ENCODE results near the gene RAET1G. TPM values are rescaled to one million over a fixed set of nuclear protein-coding genes. Genes with fewer than 3 reads are reported as not detected.
A peak's percentile ranks its signal among the peaks of the same experiment; 100 is the strongest.
"Not testable (repeated sequence)": the region's sequence is repeated elsewhere in the genome, so short reads cannot be mapped to it uniquely, and the experiment has no call there.

Gene RAET1G
- polyA plus RNA-seq, 12 donors: 0.21 to 0.62 (median 0.42) TPM; not detected in 4

DNA sequence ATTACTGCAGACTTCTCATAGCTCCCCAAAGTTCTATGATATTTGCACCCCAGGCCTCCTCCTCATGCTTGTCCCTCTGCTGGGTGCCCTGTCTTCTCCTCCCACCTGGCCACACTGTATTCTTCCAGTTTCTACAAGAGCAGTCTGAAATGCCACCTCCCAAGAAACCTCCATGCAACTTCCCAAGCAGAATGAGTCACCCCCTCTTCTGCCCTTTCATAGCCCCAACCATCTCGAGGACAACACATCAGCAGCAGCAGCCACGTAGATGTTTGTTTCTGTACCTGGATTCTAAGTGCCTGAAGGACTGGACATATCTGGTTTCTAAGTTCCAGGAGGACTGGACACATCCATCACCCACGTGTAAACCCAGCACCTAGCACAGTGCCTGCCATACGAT lies 12.3 kb upstream of the RAET1G start:
- DNase-seq: no peak

DNA sequence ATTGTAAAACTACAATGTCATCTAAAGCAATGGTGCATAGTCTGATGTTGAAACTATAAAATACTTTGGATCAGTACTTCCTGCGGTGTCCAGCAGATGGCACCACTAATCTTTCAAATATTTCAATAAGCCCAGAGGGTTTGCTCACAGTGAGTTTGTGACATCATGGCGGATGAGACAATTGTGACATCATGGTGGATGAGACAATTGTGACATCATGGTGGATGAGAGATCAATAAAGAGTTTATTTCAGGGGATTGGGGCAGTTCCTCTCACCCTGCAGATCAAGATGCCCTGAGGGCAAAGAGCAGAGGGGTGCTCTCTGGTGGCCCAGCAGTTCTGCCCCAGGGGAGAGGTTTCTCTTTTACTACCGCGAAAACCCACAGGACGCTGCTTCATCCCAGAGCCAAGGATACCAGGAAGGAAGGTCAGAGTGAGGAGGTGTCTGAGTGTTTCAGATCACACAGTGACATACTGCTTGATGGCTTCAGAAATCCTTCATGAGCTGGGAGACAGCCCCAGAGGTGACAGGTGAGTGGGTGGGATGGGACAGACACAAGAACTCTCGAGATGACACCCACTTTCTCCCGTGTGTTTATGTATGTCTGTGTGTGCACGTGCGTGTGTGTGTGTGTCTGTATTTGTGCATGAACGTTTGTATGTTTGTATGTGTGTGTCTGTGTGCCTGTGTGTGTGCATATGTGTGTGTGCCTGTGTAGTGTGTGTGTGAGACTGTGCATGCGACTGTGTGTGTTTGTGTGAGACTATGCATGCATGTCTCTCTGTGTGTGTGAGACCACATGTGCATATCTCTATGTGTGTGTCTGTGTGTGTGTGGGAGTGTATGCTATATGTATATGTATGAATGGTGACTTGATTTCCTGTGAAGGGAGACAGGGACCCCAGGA lies 11.6 kb upstream of the RAET1G start:
- peak; percentile 67 for DNase-seq

- no peak for DNase-seq
These were observed 10.5 kb upstream of the RAET1G start for GRCh38 chr6:149933461-149933860.

GRCh38 chr6:149933036-149933435 lies 10.1 kb upstream of the RAET1G start:
- DNase-seq: no peak

- no peak for DNase-seq
These were observed 8.6 kb upstream of the RAET1G start for GRCh38 chr6:149931501-149931900.

GRCh38 chr6:149929422-149929821 lies 6.5 kb upstream of the RAET1G start:
- DNase-seq: no peak

DNA sequence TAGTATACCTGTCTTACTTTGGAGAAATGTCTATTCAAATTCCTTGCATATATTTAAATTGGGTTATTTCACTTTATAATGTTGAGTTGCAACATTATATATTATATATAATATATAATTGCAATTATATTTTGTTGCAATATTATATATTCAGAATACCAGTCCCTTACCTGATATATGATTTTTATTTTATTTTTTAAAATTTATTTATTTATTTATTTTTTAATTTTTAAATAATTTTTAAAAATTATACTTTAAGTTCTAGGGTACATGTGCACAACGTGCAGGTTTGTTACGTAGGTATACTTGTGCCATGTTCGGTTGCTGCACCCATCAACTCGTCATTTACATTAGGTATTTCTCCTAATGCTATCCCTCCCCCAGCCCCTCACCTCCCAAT lies 4.1 kb upstream of the RAET1G start:
- DNase-seq: not testable (repeated sequence)

- DNase-seq: peak; percentile 80
These were observed 3.3 kb upstream of the RAET1G start for GRCh38 chr6:149925974-149926777.

DNA sequence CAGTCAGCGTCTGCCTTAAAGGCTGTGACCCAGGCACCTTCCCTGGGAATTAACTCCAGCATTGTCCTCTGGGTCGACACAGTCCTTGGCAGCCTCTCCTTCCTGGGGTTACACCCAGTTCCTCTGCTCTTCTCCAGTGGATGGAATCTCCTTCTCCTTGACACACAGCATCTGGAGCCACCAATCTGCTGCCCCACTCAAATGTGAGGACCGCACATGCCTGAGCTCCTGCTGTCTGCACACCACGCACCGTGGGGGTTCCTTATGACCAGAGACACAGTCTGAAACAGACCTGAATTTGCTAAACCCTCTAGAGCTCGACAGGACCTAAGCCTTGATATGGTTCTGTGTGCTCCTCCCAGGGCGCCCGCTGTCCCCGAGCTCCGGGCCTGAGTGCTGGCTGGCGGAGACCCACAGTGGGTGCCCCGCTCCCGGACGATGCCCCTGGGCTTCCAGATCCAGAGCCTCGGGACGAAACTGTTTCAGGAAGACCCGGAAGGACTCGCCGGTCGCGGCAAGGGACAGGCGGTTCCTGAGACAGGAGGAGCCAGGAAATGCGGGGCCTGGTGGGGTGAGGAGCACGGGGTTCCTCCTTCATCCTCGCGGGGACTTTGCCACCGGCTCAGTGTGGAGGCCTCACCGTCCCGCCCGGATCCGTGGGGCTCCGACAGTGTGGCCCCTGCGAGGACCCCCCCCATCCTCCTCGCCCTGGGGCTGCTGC lies 2.5 kb upstream of the RAET1G start:
- DNase-seq: no peak

- DNase-seq: no peak
These were observed 2.0 kb upstream of the RAET1G start for GRCh38 chr6:149924933-149925252.

DNA sequence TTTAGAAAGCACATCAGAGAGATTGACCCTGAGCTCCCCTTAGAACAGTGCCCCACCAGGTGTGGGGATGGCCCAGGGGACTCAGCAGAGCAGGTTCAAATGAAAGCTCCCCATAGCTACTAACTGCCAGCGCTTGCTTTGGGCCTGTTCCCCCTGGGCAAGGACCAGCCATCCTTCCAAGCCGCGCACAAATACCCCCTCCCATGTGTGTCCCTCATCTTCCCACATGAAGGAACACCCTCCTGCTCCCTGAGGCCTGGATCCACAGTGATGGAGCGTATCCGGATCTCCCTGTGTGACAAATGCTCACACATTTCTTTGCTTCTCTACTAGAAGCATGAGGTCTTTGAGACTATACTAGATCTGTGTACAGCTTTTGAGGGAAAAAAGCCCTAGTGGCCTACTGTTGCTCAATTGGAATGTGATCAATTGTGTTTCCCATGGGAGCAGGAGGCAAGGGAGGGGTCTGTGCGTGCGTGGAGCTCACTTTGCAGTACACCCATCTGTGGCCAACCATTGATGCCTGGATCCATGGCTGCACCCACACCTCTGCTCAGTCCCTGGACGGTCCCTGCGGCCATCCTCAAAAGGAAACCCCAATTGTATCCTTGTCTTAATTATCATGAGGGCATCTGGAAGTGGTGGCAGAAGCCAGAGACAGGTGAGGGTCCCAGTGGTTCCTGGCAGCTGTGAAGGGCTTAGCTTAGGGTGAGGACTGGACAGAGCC lies 1.4 kb upstream of the RAET1G start:
- no peak for DNase-seq

GRCh38 chr6:149923327-149923986 lies 536 bp upstream of the RAET1G start:
- DNase-seq: no peak

DNA sequence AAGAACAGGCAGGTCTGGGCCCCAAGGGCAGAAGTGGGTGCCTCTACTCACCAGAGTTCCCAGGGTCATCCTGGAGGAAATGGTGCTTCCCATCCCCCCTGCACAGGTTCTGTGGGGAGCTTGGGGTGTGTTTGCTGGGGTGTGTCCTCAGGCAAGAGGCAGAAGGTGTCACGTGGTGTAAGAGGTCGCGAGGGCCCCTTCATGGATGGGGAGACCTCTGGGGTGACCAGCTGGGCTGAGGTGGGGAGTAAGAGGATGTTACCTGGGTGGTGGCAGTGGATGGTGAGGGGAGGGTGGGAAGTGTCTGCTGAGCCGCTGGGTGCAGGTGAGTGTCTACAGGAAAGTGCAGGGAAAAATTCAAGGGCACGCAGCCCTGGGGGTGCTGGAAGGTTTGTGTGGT lies 830 bp downstream of the RAET1G start:
- not testable (repeated sequence) for DNase-seq

- DNase-seq: no peak
These were observed 1.6 kb downstream of the RAET1G start for GRCh38 chr6:149921361-149921760.

DNA sequence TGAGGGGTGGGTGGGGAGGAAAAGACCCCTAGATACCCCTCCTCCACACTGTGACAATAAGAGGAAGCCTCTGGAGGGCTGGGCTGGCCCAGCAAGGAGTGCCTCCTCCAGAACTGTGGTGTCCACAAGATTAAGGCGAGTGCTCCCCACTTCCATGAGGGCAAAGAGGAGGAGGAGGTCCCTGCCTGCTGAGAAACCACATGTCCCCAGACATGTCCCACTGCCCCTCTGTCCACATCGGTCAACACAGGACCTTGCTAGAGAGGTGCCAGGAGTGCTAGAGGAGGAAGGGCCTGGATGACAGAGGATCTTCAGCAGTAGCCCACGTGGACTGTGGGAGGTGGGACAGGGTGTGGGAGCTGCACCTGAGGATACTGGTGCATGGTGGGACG lies 3.1 kb downstream of the RAET1G start:
- no peak for DNase-seq

- DNase-seq: not testable (repeated sequence)
These were observed 3.6 kb downstream of the RAET1G start for GRCh38 chr6:149919126-149919833.

- DNase-seq: no peak
These were observed 4.6 kb downstream of the RAET1G start for GRCh38 chr6:149918151-149918905.

DNA sequence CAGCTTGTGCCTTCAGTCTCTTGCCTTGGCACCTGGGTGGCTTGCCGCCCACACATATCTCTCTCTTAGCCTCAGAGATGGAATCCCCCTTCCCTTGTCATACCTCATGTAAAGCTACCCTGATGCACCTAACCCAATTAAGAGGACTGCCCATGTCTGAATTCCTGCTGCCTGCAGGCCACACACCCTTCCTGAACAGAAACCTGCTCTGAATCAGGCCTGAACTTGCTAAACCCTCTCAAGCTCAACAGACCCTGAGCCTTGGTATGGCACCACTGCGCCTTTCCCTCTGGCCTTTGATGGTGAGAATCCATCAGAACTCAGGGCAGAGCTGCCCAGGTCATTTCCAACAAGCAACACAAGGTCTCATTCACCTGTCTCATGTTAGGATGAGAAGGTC lies 5.2 kb downstream of the RAET1G start:
- no peak for DNase-seq

GRCh38 chr6:149915970-149916865 lies 6.7 kb downstream of the RAET1G start:
- DNase-seq: no peak

Data from muscle of arm (tissue), 12 donors.